ENCODE results near the gene EIPR1.

The EIPR1 gene

DNA sequence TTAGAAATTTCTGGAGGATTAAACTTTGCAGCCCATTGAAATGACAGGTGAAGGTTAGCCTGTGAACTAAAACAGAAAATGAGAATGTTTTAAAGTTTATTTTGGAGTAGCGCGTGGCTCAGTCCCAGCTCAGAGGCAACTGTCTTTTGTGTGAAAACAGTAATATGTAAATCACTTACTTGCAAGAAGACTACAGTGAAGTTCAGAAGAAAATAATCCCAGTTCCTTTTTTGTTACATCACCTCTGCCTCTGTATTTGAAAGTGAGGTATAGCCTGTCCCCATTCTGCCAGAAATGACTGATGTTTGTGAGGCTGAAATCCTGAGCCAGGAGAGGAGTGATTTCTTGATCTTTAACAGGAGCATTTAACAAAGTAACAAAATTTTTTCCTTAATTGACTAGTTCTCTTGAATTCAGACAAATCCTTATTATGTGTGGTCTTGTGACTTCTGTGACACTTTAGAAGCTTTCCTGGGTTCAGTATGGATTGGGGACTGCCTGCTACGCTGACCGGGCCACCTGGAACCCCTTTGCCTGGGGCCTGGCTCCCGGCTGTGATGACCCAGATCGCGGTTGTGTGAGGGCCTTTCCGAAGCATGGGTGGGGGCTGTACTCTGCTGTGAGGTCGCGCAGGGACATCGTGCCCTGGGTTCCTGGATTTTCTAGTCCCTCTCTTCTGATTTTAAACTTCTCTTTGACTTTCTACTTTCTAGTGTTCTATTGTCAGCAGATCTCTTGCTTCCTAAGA, 26.1 kb upstream of the EIPR1 start:
- DNase-seq: no peak
- no peak overlapping the region for H3K4me3 ChIP-seq (ENCODE audit: control insufficient read depth in 1 of 7, extremely low read depth in 1 of 7, insufficient read depth in 4 of 7, low read depth in 2 of 7, low read length in 6 of 7)
- CTCF ChIA-PET: no interaction called here
- no peak overlapping the region for H3K27ac ChIP-seq (ENCODE audit: insufficient read depth in 1 of 2, low read depth in 1 of 2, low read length in 2 of 2, poor library complexity in 1 of 2, severe bottlenecking in 2 of 2)
- H3K27me3 ChIP-seq (replicated peaks in 2 of 5; ENCODE audit: control insufficient read depth in 4 of 5, insufficient read depth in 5 of 5, low read length in 4 of 5): no peaks in the 10 kb centered on the region
- WGBS (ENCODE audit: insufficient coverage): 100% methylated on average over 6 of the region's 11 CpGs
- POLR2A ChIA-PET: interaction anchor here (1.0 kb wide), 1 partner anchor 24 kb away, joined by 3 read pairs; the partner anchor contains the start of gene TRAPPC12
- H3K9me3 ChIP-seq (ENCODE audit: control extremely low read depth in 1 of 5, control insufficient read depth in 4 of 5, insufficient read depth in 2 of 5, low read depth in 1 of 5, low read length in 4 of 5): no peaks in the 10 kb centered on the region
- peaks cover 3 to 65% (median 35%) of the 10 kb centered on the region in 4 experiments for H3K36me3 ChIP-seq (ENCODE audit: control insufficient read depth in 4 of 4, insufficient read depth in 4 of 4, low read length in 3 of 4)
- no peaks in the 10 kb centered on the region for H3K4me1 ChIP-seq (ENCODE audit: control extremely low read depth in 1 of 4, control insufficient read depth in 4 of 4, insufficient read depth in 4 of 4, low read length in 3 of 4)

DNA sequence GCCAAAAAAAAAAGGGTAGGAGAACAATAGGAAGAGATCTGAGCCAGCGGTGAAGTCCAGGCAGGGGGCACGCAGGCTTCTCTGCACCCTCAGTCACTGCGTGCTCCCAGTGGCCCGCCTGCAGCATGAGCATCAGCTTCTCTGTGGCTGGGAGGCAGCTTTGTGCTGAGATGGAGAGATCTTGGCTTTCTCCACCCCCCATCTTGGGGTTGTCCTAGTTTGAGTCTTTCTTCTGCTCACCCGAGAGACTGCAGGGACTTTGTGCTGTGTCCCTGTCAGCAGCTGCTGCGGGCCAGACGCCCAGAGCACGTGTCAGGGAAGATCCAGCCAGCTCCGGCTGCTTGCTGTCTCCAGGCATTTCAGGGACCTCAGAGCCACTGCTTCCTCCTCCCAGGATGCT, 22.2 kb upstream of the EIPR1 start:
- Histone ChIP-seq H3K4me3 (ENCODE audit: control insufficient read depth in 1 of 7, extremely low read depth in 1 of 7, insufficient read depth in 4 of 7, low read depth in 2 of 7, low read length in 6 of 7) (no peak overlapping the region), H3K4me1 (ENCODE audit: control extremely low read depth in 1 of 4, control insufficient read depth in 4 of 4, insufficient read depth in 4 of 4, low read length in 3 of 4) (no peaks in the 10 kb centered on the region), H3K36me3 (ENCODE audit: control insufficient read depth in 4 of 4, insufficient read depth in 4 of 4, low read length in 3 of 4) (peaks cover 10 to 71% (median 48%) of the 10 kb centered on the region in 4 experiments), H3K27me3 (replicated peaks in 2 of 5; ENCODE audit: control insufficient read depth in 4 of 5, insufficient read depth in 5 of 5, low read length in 4 of 5) (no peaks in the 10 kb centered on the region), H3K9me3 (ENCODE audit: control extremely low read depth in 1 of 5, control insufficient read depth in 4 of 5, insufficient read depth in 2 of 5, low read depth in 1 of 5, low read length in 4 of 5) (peaks cover 2 to 29% (median 20%) of the 10 kb centered on the region in 5 experiments), H3K27ac (ENCODE audit: insufficient read depth in 1 of 2, low read depth in 1 of 2, low read length in 2 of 2, poor library complexity in 1 of 2, severe bottlenecking in 2 of 2) (no peak overlapping the region)
- WGBS (ENCODE audit: insufficient coverage): 92% methylated on average over 5 of the region's 9 CpGs
- POLR2A ChIA-PET: no interaction called here
- DNase-seq: no peak
- CTCF ChIA-PET: interaction anchor here (1.5 to 4.2 kb wide), 2 partner anchors 15 to 24 kb away, joined by 6 to 19 read pairs; no protein-coding TSS in a partner anchor

DNA sequence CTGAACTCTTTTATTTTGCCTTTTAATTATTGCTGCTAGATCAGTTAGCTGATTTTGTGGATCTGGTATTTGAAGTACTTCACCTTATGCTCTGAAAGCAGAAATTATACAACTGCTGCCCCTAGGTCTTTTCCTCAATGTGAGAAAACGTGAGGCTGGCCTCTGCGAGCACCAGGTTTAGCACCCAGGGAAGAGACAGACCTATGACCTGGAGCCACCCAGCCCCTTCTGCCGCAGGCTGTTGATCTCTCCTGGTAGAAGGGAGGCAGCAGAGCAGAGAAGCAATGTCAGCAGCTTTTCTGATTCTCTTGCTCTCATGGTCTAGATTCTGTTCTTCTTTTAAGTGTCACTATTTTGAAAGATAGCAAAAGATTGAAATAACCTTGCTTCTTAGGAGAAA, 21.8 kb upstream of the EIPR1 start:
- peaks cover 8 to 67% (median 50%) of the 10 kb centered on the region in 4 experiments for H3K36me3 ChIP-seq (ENCODE audit: control insufficient read depth in 4 of 4, insufficient read depth in 4 of 4, low read length in 3 of 4)
- H3K27ac ChIP-seq (ENCODE audit: insufficient read depth in 1 of 2, low read depth in 1 of 2, low read length in 2 of 2, poor library complexity in 1 of 2, severe bottlenecking in 2 of 2): no peak overlapping the region
- no peak for DNase-seq
- H3K4me1 ChIP-seq (ENCODE audit: control extremely low read depth in 1 of 4, control insufficient read depth in 4 of 4, insufficient read depth in 4 of 4, low read length in 3 of 4): no peaks in the 10 kb centered on the region
- ChIA-PET POLR2A (no interaction called here), CTCF (interaction anchor here (1.5 to 4.2 kb wide), 2 partner anchors 14 to 24 kb away, joined by 6 to 19 read pairs; no protein-coding TSS in a partner anchor)
- peaks cover 2 to 34% (median 20%) of the 10 kb centered on the region in 5 experiments for H3K9me3 ChIP-seq (ENCODE audit: control extremely low read depth in 1 of 5, control insufficient read depth in 4 of 5, insufficient read depth in 2 of 5, low read depth in 1 of 5, low read length in 4 of 5)
- no peaks in the 10 kb centered on the region for H3K27me3 ChIP-seq (replicated peaks in 2 of 5; ENCODE audit: control insufficient read depth in 4 of 5, insufficient read depth in 5 of 5, low read length in 4 of 5)
- H3K4me3 ChIP-seq (ENCODE audit: control insufficient read depth in 1 of 7, extremely low read depth in 1 of 7, insufficient read depth in 4 of 7, low read depth in 2 of 7, low read length in 6 of 7): no peak overlapping the region
- 100% methylated on average over 3 of the region's 3 CpGs for WGBS (ENCODE audit: insufficient coverage)

DNA sequence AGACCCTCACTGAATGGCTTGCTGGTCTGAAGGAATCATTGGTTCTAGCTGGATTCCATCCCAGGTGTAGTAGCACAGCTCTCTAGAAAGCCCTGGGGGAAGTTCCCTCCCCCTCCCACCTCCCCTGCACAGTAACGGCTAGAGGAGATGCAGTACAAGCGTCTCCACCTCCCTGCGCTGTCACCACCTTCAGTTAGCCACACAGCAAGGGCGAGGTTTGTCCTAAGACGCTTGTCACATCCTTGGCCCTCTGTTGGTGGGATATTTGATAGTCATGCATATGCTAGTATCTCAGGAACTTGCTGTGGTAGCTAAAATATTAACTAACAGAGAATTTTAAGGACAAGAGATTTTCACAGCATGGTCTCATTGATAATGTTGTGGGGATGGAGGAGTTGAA, 21.2 kb upstream of the EIPR1 start:
- POLR2A ChIA-PET: no interaction called here
- Histone ChIP-seq H3K9me3 (ENCODE audit: control extremely low read depth in 1 of 5, control insufficient read depth in 4 of 5, insufficient read depth in 2 of 5, low read depth in 1 of 5, low read length in 4 of 5) (peaks cover 2 to 37% (median 22%) of the 10 kb centered on the region in 5 experiments), H3K4me1 (ENCODE audit: control extremely low read depth in 1 of 4, control insufficient read depth in 4 of 4, insufficient read depth in 4 of 4, low read length in 3 of 4) (no peaks in the 10 kb centered on the region), H3K36me3 (ENCODE audit: control insufficient read depth in 4 of 4, insufficient read depth in 4 of 4, low read length in 3 of 4) (peaks cover 9 to 67% (median 51%) of the 10 kb centered on the region in 4 experiments), H3K27me3 (replicated peaks in 2 of 5; ENCODE audit: control insufficient read depth in 4 of 5, insufficient read depth in 5 of 5, low read length in 4 of 5) (no peaks in the 10 kb centered on the region), H3K4me3 (ENCODE audit: control insufficient read depth in 1 of 7, extremely low read depth in 1 of 7, insufficient read depth in 4 of 7, low read depth in 2 of 7, low read length in 6 of 7) (no peak overlapping the region), H3K27ac (ENCODE audit: insufficient read depth in 1 of 2, low read depth in 1 of 2, low read length in 2 of 2, poor library complexity in 1 of 2, severe bottlenecking in 2 of 2) (no peak overlapping the region)
- CTCF ChIA-PET: interaction anchor here (1.5 to 4.2 kb wide), 2 partner anchors 14 to 25 kb away, joined by 6 to 19 read pairs; no protein-coding TSS in a partner anchor
- 90% methylated on average over 3 of the region's 5 CpGs for WGBS (ENCODE audit: insufficient coverage)
- DNase-seq: no peak

DNA sequence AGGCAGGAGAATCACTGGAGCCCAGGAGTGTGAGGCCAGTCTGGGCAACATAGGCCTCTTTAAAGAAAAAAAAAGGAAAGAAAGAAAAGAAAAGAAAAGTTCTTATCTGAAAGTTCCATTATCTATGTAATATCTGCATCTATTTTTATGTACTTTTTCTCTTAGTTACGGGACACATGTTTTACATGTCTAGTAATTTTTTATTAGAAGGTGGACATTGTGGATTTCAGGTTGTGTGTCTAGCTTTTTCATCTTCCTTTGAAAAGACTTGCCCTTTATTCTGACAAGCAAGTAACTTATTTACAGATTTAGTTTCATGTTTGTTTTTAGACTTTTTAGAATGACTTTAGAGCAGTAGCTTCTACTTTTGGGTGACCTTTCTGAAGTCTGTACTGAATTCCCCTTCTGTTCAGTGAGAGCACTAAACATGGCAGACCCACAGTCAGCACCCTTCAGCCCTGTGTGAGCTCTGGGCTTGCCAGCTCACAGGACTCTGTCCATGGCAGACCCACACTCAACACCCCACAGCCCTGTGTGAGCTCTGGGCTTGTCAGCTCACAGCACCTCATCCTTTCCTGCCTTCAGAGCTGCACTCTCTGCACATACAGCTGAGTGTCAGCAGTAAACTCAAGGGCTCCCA, 19.4 kb upstream of the EIPR1 start:
- Histone ChIP-seq H3K27ac (ENCODE audit: insufficient read depth in 1 of 2, low read depth in 1 of 2, low read length in 2 of 2, poor library complexity in 1 of 2, severe bottlenecking in 2 of 2) (no peak overlapping the region), H3K27me3 (replicated peaks in 2 of 5; ENCODE audit: control insufficient read depth in 4 of 5, insufficient read depth in 5 of 5, low read length in 4 of 5) (no peaks in the 10 kb centered on the region), H3K9me3 (ENCODE audit: control extremely low read depth in 1 of 5, control insufficient read depth in 4 of 5, insufficient read depth in 2 of 5, low read depth in 1 of 5, low read length in 4 of 5) (peaks cover 4 to 44% (median 26%) of the 10 kb centered on the region in 5 experiments), H3K4me3 (ENCODE audit: control insufficient read depth in 1 of 7, extremely low read depth in 1 of 7, insufficient read depth in 4 of 7, low read depth in 2 of 7, low read length in 6 of 7) (no peak overlapping the region), H3K4me1 (ENCODE audit: control extremely low read depth in 1 of 4, control insufficient read depth in 4 of 4, insufficient read depth in 4 of 4, low read length in 3 of 4) (no peaks in the 10 kb centered on the region), H3K36me3 (ENCODE audit: control insufficient read depth in 4 of 4, insufficient read depth in 4 of 4, low read length in 3 of 4) (peaks cover 18 to 70% (median 54%) of the 10 kb centered on the region in 4 experiments)
- POLR2A ChIA-PET: interaction anchor here (1.4 kb wide), 1 partner anchor 17 kb away, joined by 3 read pairs; the partner anchor contains the start of gene TRAPPC12
- CTCF ChIA-PET: interaction anchor here (1.2 to 4.2 kb wide), 2 partner anchors 10 to 27 kb away, joined by 3 to 19 read pairs; no protein-coding TSS in a partner anchor
- WGBS (ENCODE audit: insufficient coverage): no CpG with 5 or more reads among the region's 1 CpG
- no peak for DNase-seq

DNA sequence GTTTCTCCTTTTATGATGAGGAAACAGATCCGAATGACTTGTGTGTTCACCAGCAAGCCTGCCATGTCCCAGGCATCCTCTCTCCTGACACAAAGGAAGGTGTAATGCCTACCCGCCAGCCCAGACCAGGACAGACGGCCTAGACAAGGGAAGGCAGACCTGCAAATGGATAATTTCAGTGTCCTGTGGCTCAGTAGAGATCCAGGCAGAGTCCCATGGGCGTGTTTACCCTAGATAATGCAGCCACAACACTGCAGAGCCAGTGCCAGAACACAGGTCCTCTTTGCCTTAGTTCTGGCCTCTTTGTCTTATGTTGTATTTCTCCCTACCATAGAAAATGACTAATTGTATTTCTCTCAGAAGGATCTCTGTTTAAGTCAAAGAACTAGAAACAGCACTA, 14.6 kb upstream of the EIPR1 start:
- no peak overlapping the region for H3K27ac ChIP-seq (ENCODE audit: insufficient read depth in 1 of 2, low read depth in 1 of 2, low read length in 2 of 2, poor library complexity in 1 of 2, severe bottlenecking in 2 of 2)
- DNase-seq: no peak
- 100% methylated on average over 2 of the region's 4 CpGs for WGBS (ENCODE audit: insufficient coverage)
- no peak overlapping the region for H3K4me3 ChIP-seq (ENCODE audit: control insufficient read depth in 1 of 7, extremely low read depth in 1 of 7, insufficient read depth in 4 of 7, low read depth in 2 of 7, low read length in 6 of 7)
- ChIA-PET CTCF (no interaction called here), POLR2A (no interaction called here)
- peaks cover 39 to 80% (median 62%) of the 10 kb centered on the region in 4 experiments for H3K36me3 ChIP-seq (ENCODE audit: control insufficient read depth in 4 of 4, insufficient read depth in 4 of 4, low read length in 3 of 4)
- H3K4me1 ChIP-seq (ENCODE audit: control extremely low read depth in 1 of 4, control insufficient read depth in 4 of 4, insufficient read depth in 4 of 4, low read length in 3 of 4): no peaks in the 10 kb centered on the region
- peaks cover 4 to 37% (median 20%) of the 10 kb centered on the region in 5 experiments for H3K9me3 ChIP-seq (ENCODE audit: control extremely low read depth in 1 of 5, control insufficient read depth in 4 of 5, insufficient read depth in 2 of 5, low read depth in 1 of 5, low read length in 4 of 5)
- no peaks in the 10 kb centered on the region for H3K27me3 ChIP-seq (replicated peaks in 2 of 5; ENCODE audit: control insufficient read depth in 4 of 5, insufficient read depth in 5 of 5, low read length in 4 of 5)

DNA sequence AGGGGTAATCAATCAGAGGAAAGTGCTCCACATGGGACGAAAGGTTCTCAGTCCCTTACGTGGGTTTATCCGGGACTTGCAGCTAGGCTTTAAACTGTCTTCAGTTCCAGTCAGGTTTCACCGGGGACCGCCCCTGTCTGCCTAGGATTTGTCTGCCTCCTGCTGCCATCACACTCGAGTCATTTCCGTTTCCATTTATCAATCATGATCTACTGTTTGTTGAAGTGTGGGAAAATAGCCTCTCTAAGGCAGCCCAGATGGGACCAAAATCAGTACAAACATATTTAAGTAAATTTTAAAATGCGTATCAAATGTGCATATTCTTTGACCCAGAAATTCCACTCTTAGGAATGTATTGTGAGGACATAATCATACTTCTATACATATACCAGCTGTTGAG, 12.4 kb upstream of the EIPR1 start:
- CTCF ChIA-PET: no interaction called here
- POLR2A ChIA-PET: no interaction called here
- no peaks in the 10 kb centered on the region for H3K4me1 ChIP-seq (ENCODE audit: control extremely low read depth in 1 of 4, control insufficient read depth in 4 of 4, insufficient read depth in 4 of 4, low read length in 3 of 4)
- H3K9me3 ChIP-seq (ENCODE audit: control extremely low read depth in 1 of 5, control insufficient read depth in 4 of 5, insufficient read depth in 2 of 5, low read depth in 1 of 5, low read length in 4 of 5): peaks cover 0 to 20% (median 10%) of the 10 kb centered on the region in 5 experiments
- 100% methylated on average over 4 of the region's 8 CpGs for WGBS (ENCODE audit: insufficient coverage)
- H3K27me3 ChIP-seq (replicated peaks in 2 of 5; ENCODE audit: control insufficient read depth in 4 of 5, insufficient read depth in 5 of 5, low read length in 4 of 5): no peaks in the 10 kb centered on the region
- no peak overlapping the region for H3K4me3 ChIP-seq (ENCODE audit: control insufficient read depth in 1 of 7, extremely low read depth in 1 of 7, insufficient read depth in 4 of 7, low read depth in 2 of 7, low read length in 6 of 7)
- peaks cover 39 to 71% (median 58%) of the 10 kb centered on the region in 4 experiments for H3K36me3 ChIP-seq (ENCODE audit: control insufficient read depth in 4 of 4, insufficient read depth in 4 of 4, low read length in 3 of 4)
- H3K27ac ChIP-seq (ENCODE audit: insufficient read depth in 1 of 2, low read depth in 1 of 2, low read length in 2 of 2, poor library complexity in 1 of 2, severe bottlenecking in 2 of 2): no peak overlapping the region
- DNase-seq: no peak
